ENCODE results near the gene DUOX1. TPM values are rescaled to one million over a fixed set of nuclear protein-coding genes. Genes with fewer than 3 reads are reported as not detected.

The DUOX1 gene
- total RNA-seq, 1 donor from 2014 or later, result 98.7 TPM

- Histone ChIP-seq H3K4me3 (no peak overlapping the region), H3K27ac (no peak overlapping the region), H3K27me3 (peaks cover 6% of the 10 kb centered on the region), H3K36me3 (no peaks in the 10 kb centered on the region), H3K9me3 (no peaks in the 10 kb centered on the region), H3K4me1 (no peaks in the 10 kb centered on the region)
- no peak for DNase-seq (ENCODE audit: extremely low spot score in 2 of 2)
- intact Hi-C loops (cut with DNase I), result no loop called here
- TF ChIP-seq, protein P1, sequence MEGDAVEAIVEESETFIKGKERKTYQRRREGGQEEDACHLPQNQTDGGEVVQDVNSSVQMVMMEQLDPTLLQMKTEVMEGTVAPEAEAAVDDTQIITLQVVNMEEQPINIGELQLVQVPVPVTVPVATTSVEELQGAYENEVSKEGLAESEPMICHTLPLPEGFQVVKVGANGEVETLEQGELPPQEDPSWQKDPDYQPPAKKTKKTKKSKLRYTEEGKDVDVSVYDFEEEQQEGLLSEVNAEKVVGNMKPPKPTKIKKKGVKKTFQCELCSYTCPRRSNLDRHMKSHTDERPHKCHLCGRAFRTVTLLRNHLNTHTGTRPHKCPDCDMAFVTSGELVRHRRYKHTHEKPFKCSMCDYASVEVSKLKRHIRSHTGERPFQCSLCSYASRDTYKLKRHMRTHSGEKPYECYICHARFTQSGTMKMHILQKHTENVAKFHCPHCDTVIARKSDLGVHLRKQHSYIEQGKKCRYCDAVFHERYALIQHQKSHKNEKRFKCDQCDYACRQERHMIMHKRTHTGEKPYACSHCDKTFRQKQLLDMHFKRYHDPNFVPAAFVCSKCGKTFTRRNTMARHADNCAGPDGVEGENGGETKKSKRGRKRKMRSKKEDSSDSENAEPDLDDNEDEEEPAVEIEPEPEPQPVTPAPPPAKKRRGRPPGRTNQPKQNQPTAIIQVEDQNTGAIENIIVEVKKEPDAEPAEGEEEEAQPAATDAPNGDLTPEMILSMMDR (IDR thresholded peaks at IDR 0.05), result no peak
- TF ChIP-seq POLR2A (IDR thresholded peaks at IDR 0.05) (no peak), POLR2AphosphoS5 (IDR thresholded peaks at IDR 0.05; ENCODE audit: insufficient read depth in 1 of 2, low read depth in 1 of 2) (no peak)
Observed at GRCh38 chr15:45136378-45136764, 6.6 kb downstream of the DUOX1 start.

- H3K4me1 ChIP-seq, result no peaks in the 10 kb centered on the region
- no peak for DNase-seq (ENCODE audit: extremely low spot score in 2 of 2)
- H3K9me3 ChIP-seq, result no peaks in the 10 kb centered on the region
- no peak overlapping the region for H3K4me3 ChIP-seq
- H3K36me3 ChIP-seq, result no peaks in the 10 kb centered on the region
- peaks cover 6% of the 10 kb centered on the region for H3K27me3 ChIP-seq
- TF ChIP-seq POLR2A (IDR thresholded peaks at IDR 0.05) (no peak), POLR2AphosphoS5 (IDR thresholded peaks at IDR 0.05; ENCODE audit: insufficient read depth in 1 of 2, low read depth in 1 of 2) (no peak)
- TF ChIP-seq, protein P1 (IDR thresholded peaks at IDR 0.05), result no peak
- no peak overlapping the region for H3K27ac ChIP-seq
- intact Hi-C loops (cut with DNase I), result no loop called here
Observed at GRCh38 chr15:45137703-45138102, 7.9 kb downstream of the DUOX1 start.

- H3K9me3 ChIP-seq, result no peaks in the 10 kb centered on the region
- peaks cover 6% of the 10 kb centered on the region for H3K27me3 ChIP-seq
- no peaks in the 10 kb centered on the region for H3K4me1 ChIP-seq
- no peaks in the 10 kb centered on the region for H3K36me3 ChIP-seq
- no peak overlapping the region for H3K27ac ChIP-seq
- no peak overlapping the region for H3K4me3 ChIP-seq
- DNase-seq (ENCODE audit: extremely low spot score in 2 of 2), result no peak
- intact Hi-C loops (cut with DNase I), result no loop called here
- TF ChIP-seq POLR2AphosphoS5 (IDR thresholded peaks at IDR 0.05; ENCODE audit: insufficient read depth in 1 of 2, low read depth in 1 of 2), result no peak
- TF ChIP-seq POLR2A (IDR thresholded peaks at IDR 0.05), result no peak
- TF ChIP-seq, protein P1 (IDR thresholded peaks at IDR 0.05), result no peak
Observed at GRCh38 chr15:45138814-45139765, 9.3 kb downstream of the DUOX1 start.

DNA sequence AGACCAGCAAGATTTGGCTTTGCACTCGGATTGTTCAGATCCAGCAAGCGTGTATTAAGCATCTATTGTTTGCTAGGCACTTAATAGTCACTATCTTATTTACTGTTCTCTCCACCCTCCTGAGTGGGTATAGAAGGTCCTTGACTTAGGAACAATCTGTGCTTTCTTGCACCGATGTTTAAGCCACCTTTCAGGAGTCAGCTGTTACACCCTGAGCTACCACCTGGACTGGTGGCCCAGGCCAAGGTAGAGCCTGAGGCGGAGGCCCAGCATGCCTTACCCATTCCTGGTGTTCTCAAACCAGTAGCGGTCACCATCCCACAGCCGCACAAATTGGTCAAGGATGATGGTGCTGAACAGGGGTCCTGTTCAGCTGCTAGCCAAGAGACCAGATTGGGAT, 10.0 kb downstream of the DUOX1 start:
- TF ChIP-seq, protein P1 (IDR thresholded peaks at IDR 0.05), result no peak
- no peak for TF ChIP-seq POLR2A (IDR thresholded peaks at IDR 0.05)
- no peak for TF ChIP-seq POLR2AphosphoS5 (IDR thresholded peaks at IDR 0.05; ENCODE audit: insufficient read depth in 1 of 2, low read depth in 1 of 2)
- H3K9me3 ChIP-seq, result no peaks in the 10 kb centered on the region
- intact Hi-C loops (cut with DNase I), result no loop called here
- no peak overlapping the region for H3K4me3 ChIP-seq
- peaks cover 5% of the 10 kb centered on the region for H3K27me3 ChIP-seq
- no peak overlapping the region for H3K27ac ChIP-seq
- no peak for DNase-seq (ENCODE audit: extremely low spot score in 2 of 2)
- H3K36me3 ChIP-seq, result no peaks in the 10 kb centered on the region
- H3K4me1 ChIP-seq, result no peaks in the 10 kb centered on the region
